ENCODE results near the gene ASB6. TPM values are rescaled to one million over a fixed set of nuclear protein-coding genes. Genes with fewer than 3 reads are reported as not detected.
A peak's percentile ranks its signal among the peaks of the same experiment; 100 is the strongest.

The ASB6 gene
- polyA plus RNA-seq, 1 experiment = 23.2 TPM

- POLR2A ChIA-PET = no interaction called here
- Histone ChIP-seq H3K36me3 (ENCODE audit: control insufficient read depth, insufficient read depth, low read length) (no peaks in the 10 kb centered on the region), H3K4me3 (ENCODE audit: low read depth, low read length) (no peak overlapping the region), H3K27me3 (ENCODE audit: control insufficient read depth, insufficient read depth, low read length) (no peaks in the 10 kb centered on the region; the same call in 1 of the 2 replicates)
- CTCF ChIA-PET = interaction anchor here (0.8 to 1.7 kb wide), 7 partner anchors 10 to 81 kb away, joined by 3 to 7 read pairs (median 5); no protein-coding TSS in a partner anchor
- TF ChIP-seq CTCF (IDR thresholded peaks at IDR 0.05; ENCODE audit: insufficient read depth, low read depth, low read length) = no peak
- DNase-seq (ENCODE audit: low read depth) = peak; percentile 27
These were observed 14.9 kb upstream of the ASB6 start for GRCh38 chr9:129656795-129657390.

GRCh38 chr9:129655696-129656095 lies 13.7 kb upstream of the ASB6 start:
- TF ChIP-seq CTCF (IDR thresholded peaks at IDR 0.05; ENCODE audit: insufficient read depth, low read depth, low read length) = no peak
- H3K4me3 ChIP-seq (ENCODE audit: low read depth, low read length) = no peak overlapping the region
- H3K27me3 ChIP-seq (ENCODE audit: control insufficient read depth, insufficient read depth, low read length) = no peaks in the 10 kb centered on the region; the same call in 1 of the 2 replicates
- no peak for DNase-seq (ENCODE audit: low read depth)
- H3K36me3 ChIP-seq (ENCODE audit: control insufficient read depth, insufficient read depth, low read length) = no peaks in the 10 kb centered on the region
- CTCF ChIA-PET = interaction anchor here (0.8 to 1.3 kb wide), 5 partner anchors 12 to 122 kb away, joined by 3 to 7 read pairs (median 3); no protein-coding TSS in a partner anchor
- POLR2A ChIA-PET = no interaction called here

GRCh38 chr9:129655154-129655553 lies 13.2 kb upstream of the ASB6 start:
- TF ChIP-seq CTCF (IDR thresholded peaks at IDR 0.05; ENCODE audit: insufficient read depth, low read depth, low read length) = no peak
- H3K4me3 ChIP-seq (ENCODE audit: low read depth, low read length) = no peak overlapping the region
- no peak for DNase-seq (ENCODE audit: low read depth)
- CTCF ChIA-PET = interaction anchor here (1.1 to 1.3 kb wide), 3 partner anchors 13 to 122 kb away, joined by 3 to 7 read pairs (median 3); no protein-coding TSS in a partner anchor
- H3K36me3 ChIP-seq (ENCODE audit: control insufficient read depth, insufficient read depth, low read length) = no peaks in the 10 kb centered on the region
- H3K27me3 ChIP-seq (ENCODE audit: control insufficient read depth, insufficient read depth, low read length) = no peaks in the 10 kb centered on the region; the same call in 1 of the 2 replicates
- POLR2A ChIA-PET = no interaction called here

- no peak for DNase-seq (ENCODE audit: low read depth)
- POLR2A ChIA-PET = no interaction called here
- no peak for TF ChIP-seq CTCF (IDR thresholded peaks at IDR 0.05; ENCODE audit: insufficient read depth, low read depth, low read length)
- CTCF ChIA-PET = interaction anchor here (1.1 to 1.2 kb wide), 2 partner anchors 12 to 123 kb away, joined by 3 read pairs; no protein-coding TSS in a partner anchor
- no peak overlapping the region for H3K4me3 ChIP-seq (ENCODE audit: low read depth, low read length)
- H3K36me3 ChIP-seq (ENCODE audit: control insufficient read depth, insufficient read depth, low read length) = no peaks in the 10 kb centered on the region
- H3K27me3 ChIP-seq (ENCODE audit: control insufficient read depth, insufficient read depth, low read length) = no peaks in the 10 kb centered on the region; the same call in 1 of the 2 replicates
These were observed 12.6 kb upstream of the ASB6 start for GRCh38 chr9:129654554-129655040.

- Histone ChIP-seq H3K27me3 (ENCODE audit: control insufficient read depth, insufficient read depth, low read length) (no peaks in the 10 kb centered on the region; the same call in 1 of the 2 replicates), H3K4me3 (ENCODE audit: low read depth, low read length) (no peak overlapping the region), H3K36me3 (ENCODE audit: control insufficient read depth, insufficient read depth, low read length) (no peaks in the 10 kb centered on the region)
- POLR2A ChIA-PET = no interaction called here
- CTCF ChIA-PET = interaction anchor here (1.1 kb wide), 1 partner anchor 11 kb away, joined by 3 read pairs; no protein-coding TSS in a partner anchor
- no peak for TF ChIP-seq CTCF (IDR thresholded peaks at IDR 0.05; ENCODE audit: insufficient read depth, low read depth, low read length)
- no peak for DNase-seq (ENCODE audit: low read depth)
These were observed 12.0 kb upstream of the ASB6 start for GRCh38 chr9:129653823-129654553.
